Measurements from ENCODE around the gene CAMTA1.
A peak's percentile ranks its signal among the peaks of the same experiment; 100 is the strongest.

CAMTA1 gene

DNA sequence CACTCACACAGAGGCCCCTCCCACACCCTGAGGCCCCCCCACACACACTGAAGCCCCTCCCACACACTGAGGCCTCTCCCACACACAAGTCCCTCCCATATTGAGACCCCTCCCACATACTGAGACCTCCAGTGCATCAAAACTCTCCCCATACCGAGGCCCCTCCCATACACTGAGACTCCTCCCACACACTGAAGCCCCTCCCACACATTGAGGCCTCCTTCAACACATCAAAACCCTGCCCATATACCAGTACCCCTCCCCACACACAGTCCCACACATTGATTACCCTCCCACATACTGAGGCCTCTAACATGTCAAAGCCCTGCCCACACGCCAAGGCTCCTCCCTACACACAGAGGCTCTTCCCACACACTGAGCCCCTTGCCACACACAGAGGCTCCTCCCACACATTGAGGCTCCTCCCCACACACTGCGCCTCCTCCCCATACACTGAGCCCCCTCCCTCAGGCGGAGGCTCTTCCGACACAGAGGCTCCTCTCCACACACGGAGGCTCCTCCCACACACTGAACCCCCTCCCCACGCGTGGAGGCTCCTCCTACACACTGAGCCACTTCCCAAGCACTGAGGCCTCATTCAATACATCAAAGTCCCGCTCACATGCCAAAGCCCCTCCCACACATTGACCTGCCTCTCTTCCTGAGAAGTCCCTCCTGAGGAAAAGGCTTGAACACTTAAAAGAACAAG is 392.3 kb downstream of the CAMTA1 start:
- no peak for DNase-seq

DNA sequence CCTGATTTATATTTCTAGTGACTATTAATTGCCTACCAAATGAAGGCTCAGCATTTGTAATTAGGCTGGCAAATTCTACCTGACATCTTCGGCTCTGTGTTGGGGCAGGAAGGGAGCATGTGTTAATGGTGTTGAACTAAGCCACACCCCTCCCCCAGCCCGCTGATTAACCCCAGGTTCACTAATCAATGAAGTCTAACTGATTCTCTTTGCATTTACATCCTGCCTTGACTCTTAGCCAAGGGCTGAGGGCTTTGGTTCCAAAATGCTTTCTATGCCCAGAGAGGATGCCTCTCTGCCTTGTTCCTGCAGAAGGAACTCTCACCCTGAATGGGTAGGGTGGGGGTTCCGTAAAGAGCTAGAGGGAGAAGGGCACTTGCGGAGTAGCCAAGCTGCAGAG is 393.1 kb downstream of the CAMTA1 start:
- DNase-seq = no peak

DNA sequence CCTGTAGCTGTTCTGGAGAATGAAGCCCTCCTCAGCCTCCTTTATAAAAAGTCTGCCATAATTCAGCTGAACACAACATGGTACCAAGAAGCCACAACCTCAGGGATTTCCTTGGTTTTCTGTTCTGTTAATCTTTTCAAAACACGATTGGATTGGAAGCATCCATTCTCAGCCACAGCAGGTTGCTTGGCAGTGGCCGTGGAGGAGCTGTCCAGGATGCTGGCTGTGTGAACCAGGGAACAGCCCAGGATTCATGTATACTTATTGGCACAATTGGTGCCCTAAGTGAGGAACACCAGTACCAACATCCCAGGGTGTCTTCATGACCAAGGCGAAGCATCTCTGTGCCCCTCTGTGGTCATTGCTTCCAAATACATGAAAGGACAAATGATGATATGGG is 393.5 kb downstream of the CAMTA1 start:
- DNase-seq = no peak

DNA sequence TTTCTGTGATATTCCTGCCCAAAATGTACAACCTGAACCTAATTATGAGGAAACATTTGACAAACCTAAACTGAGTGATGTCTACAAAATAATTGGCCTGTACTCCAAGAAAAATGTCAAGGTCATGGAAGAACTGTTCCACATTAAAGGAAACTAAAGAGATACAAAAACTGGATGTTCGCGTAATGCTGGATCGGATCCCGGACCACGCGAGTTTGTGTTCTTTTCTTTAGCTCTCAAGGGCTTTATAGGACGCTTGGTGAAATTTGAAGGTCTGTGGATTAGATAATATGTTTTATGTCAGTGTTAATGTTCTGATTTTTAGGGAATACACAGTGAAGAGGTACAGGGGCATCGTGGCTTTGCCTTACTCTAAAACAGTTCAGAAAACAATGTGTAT is 400.5 kb downstream of the CAMTA1 start:
- no peak for DNase-seq

DNA sequence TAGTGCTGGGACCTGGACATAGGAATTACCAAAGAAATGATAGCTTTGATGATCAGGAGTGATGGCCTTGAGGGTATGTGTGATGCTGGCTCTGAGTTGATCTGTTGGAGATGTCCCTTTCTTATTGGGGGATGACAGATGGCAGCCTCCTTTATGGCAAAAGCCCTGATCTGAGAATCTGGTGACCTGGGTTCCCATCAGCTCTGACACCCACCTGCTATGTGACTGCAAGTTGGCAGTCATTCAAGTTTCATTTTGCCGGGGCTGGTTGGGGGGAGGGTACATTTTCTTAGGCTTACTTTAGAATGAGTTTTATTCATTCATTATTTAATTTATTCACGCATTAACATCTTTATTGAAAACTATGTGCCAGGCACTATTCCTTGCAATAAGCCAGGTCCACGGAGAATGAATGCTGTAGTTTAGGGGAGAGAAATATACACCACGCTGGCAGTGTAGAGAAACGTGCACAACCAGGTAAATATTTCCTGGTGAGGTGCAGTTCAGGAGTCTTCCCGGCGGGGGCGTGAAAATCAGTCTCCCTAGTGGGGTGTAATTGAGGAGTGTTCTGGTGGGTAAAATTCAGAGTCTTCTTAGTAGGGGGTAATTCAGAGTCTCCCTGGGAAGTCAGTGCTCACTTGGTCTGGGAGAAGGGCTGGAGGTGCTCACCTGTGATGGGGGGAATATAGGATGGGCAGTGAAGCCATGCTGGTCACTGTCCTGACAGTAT is 401.3 kb downstream of the CAMTA1 start:
- DNase-seq = no peak

DNA sequence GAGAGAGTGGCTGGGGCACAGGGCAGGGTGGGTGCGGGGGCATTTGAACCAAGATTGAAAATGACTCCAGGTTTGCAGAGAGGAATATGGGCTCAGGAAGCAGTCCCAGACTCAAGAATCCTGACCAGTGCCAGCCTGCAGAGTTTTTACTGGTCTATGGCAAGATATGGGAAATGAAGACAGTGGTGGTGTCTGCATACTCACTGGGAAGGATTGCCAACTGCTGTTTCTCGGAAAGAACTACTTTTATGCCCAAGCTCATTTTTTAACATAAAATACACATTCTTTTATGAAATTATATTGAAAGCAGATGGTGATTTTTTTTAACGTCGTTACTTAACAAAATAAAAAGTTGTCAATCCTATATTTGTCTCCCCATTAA is 401.8 kb downstream of the CAMTA1 start:
- no peak for DNase-seq

DNA sequence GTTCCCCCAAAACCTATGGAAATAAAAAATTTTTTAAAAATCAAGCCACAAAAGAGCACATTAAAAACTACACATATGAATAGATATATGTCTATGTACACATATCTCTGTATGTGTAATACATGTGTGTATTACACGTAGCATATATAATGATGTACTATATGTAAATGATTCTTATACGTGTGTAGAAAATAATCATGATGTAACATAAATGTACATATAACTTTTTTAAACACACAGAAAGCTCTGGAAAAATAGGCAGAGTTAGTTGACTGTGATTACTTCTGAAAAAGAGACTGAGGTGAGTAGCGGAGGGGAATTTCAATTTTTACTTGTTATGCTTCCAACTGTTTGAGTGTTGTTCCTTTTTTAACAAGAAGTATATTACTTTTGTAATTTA is 405.0 kb downstream of the CAMTA1 start:
- DNase-seq = no peak

DNA sequence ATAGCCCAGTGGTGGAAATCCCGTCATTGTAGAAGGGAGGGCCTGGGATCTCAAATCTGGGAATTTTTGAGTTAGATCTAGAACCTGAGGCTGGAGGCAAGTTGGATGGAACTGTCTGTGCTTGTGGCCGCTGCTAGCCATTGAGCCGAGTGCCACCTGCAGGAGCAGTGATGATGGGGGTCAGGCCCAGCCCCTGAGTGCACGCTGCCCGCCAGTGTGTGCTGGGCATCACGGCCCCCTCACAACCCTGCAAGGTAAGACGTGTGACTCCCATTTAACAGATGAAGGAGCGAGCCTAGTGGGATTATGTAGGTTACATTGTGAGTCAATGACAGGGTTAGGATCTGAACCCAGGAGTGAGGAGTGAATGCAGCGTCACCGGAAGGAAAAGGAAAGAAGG is 407.2 kb downstream of the CAMTA1 start:
- DNase-seq = no peak

DNA sequence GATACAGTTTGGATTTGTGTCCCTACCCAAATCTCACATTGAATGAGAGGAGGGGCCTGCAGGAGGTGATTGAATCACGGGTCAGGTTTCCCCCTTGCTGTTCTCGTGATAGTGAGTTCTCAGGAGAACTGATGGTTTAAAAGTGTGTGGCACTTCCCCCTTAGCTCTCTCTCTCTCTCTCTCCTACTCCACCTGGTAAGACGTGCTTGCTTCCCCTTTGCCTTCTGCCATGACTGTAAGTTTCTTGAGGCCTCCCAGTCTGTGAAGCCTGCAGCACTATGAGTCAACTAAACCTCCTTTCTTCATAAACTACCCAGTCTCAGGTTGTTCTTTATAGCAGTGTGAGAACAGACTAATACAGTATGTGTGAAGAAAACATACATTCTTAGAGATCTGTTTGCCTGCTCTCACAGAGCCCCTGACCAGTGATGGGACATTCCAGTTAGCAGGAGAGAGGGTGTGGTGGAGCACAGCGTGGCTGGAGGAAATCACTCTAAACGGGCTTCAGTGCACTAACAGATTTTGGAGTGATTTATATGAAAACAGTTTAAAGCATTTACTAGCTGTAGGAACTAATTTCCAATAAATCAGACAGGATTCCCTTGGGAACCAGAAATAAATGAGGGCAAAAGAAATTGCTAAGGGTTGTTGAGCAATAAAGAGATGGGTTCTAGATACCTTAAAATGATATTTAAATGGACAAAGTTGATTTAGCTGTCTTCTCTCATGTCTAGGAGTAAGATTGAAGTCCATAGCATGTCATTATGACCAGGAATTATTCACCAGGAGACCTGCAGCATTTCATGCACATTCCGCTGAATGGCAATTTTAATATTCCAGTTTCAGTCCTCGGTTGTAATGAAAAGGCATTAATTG is 411.0 kb downstream of the CAMTA1 start:
- DNase-seq = no peak

DNA sequence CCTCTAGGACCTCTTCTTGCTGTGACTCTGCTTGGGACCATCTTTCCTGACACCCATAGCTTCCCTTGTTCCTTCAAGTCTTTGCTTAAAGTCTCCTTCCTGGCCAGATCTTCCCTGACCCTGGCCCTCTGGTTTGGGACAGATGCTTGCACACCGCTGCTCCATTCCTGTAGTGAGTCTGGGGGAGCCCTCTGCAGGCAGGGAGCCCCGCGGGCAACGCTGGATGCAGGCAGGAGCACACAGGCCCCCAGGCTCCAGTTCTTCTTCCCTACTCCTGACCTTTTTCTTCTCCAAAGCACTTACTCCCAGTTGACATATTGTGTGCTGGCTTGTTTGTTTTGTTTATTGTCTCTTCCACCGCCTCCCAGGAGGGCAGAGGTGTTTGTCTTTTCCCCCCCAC is 413.4 kb downstream of the CAMTA1 start:
- no peak for DNase-seq

DNA sequence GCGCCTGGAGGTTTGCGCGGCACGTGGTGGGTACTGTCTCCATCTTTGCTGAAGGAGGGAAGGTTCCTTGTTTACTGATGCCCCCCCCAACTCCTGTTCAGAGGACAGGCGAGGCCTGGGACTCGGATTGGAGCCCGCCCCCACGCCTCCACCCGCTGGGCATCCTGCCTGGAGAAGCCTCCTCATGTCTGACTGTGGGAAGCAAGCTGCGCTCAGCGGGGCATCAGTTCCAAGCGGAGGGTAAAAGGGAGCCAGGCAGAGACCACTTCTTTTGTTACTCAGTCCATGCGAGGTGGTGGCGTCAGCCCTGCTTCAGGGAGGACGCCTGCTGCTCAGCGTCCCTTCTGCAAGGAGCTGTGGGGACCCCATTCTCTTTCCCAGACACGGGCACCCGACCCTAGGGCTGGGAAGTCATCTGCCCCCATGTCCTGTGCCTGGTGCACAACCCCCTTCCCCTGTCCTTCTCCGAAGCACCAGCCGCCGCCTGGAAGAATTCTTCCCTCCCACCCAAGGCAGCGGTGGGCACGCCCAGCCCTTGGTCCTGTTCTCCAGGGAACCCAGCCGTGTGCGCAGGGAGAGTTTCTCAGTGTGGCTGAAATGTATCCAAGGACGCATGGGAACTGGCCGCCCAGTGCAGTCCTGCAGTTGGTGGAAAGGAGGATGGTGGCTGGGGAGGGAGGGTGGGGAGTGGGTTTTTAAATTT is 414.0 kb downstream of the CAMTA1 start:
- no peak for DNase-seq

DNA sequence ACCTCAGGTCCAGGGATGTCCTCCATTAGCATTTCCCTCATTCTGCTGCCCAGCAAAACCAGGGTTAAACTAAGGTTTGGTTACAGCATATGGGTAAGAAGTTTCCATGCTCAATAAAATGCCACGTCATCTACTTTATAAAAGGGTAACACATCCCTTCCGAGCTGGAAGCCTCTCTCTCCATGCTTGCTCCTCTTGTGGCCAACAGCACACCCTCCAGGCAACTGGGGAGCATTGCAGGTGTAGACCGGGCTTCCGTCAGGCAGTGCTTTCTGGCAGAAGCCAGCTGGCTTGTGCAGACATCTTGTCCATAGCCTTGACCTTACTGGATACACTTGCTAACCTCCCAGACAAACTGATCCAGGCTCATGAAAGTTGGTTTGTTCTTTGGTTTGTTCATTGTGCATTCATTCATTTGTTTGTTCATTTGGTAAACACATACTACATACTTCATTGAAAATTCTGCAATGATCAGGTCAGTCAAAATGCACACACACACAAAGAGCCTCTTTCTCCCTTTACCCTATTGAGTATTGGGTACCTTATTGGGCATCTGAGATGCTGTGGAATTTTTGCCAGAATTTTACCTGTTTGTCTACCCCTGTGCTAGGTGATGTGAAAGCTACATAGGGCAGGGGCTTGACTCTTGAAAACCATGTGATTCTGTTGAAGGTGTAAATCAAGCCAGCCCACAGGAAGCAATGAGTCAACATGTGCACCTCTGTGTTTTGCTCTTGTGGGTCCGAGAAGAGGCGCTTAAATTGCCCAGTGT is 422.8 kb downstream of the CAMTA1 start:
- peak; percentile 3 for DNase-seq

DNA sequence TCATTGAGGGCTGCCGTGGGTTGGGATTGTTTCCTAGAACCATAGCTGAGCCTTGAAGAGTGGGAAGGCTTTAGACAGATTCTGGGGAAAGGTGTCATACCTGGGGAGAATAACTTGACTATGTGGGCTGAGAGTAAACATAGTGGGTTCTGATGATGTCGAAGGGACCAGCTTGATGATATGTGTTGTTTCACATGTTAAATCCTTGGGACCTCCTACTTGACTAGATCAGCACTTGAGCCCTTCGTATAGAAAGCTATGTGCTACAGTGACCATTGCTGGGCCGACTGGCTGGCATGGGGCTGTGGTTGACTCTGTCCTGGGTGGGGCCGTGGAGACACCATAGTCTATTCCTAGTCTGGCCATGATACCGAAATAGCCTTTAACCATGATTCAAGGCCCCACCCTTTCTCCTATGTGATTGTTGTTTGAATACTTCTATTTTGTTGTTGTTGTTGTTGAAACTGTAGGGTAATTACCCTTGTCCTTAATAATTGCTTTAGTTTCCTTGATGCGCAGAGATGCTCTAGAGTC is 423.5 kb downstream of the CAMTA1 start:
- DNase-seq = no peak

DNA sequence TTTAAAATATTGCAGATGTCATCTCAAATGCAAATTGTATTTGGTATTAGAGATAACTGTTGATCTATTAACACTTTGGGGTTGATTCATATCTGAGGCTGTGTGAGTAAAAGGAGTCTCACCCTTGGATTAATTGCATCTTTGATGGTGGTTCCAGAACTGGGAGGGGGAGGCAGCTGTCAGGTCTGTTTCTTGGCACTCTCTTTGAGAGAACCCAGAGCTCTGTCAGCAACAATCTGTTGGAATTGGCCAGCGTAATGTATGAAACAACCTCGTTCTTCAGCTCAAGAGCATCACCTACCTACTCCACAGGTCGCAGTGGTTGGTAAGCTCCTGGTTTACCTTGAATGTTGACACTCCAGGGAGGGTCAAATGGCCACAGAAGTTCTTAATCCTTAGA is 424.1 kb downstream of the CAMTA1 start:
- no peak for DNase-seq

DNA sequence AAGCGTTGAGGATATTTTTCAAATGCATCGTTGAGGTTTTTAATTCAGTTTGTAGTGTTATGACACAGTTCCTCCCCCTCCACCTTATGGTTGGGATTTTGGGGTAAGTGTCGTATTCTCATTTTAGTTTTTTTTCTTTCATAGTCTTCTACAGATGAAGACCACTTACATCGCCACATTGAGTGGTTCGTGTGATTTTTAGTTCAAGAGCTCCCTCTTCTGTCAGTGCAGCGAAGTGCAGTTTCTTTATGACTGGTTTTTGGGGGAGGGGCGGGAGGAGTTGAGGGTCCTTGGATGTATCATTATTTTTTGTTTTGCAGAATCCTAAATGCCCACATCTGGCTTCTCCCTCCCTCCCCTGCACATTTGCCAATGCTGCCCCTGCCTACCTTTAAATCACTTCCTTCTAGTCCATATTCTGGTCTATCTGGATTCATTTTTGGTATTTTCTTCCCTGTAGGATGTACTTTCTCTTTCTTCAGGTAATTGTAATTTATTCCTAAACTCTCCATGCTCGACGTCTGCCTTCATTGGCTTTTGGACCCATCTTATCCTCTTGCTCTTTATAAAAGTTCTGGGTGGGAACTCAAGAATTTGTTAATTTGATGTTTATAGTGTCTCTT is 433.1 kb downstream of the CAMTA1 start:
- no peak for DNase-seq

DNA sequence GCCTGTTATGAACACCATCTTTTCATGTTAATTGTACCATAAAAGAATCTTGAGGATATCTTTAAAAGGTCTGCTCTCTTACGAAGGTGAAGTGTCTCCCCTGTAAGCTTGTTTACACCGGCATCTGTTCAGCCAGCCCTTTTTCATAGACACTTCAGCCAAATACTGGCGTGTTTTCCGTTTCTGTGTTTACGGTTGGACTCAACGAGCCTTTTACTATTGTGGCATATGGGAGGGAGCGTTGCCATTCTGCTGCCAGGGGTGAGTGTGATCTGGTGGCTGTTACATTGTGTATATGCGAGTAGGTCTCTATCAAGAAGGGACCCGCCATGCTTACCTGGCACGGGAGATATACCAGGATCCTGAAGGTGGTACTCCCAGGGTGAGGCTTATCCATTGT is 433.8 kb downstream of the CAMTA1 start:
- no peak for DNase-seq

DNA sequence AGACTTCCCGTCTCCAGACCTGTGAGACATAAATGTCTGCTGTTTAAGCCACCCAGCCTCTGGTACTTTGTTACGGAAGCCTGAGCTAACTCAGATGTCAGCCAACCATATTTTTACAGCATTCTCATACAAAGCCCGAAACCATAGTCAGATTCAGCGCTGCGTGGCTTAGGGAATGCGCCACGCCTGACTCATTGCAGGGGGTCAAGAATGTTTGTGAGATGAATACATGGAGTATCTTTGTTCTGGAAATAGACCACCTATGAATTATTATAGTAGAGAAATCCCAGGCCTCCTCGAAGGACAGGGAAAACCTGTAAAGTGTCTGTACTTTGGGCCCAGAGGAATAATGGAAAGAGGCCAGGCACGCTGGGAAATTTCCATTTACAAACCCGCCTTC is 434.8 kb downstream of the CAMTA1 start:
- DNase-seq = no peak

DNA sequence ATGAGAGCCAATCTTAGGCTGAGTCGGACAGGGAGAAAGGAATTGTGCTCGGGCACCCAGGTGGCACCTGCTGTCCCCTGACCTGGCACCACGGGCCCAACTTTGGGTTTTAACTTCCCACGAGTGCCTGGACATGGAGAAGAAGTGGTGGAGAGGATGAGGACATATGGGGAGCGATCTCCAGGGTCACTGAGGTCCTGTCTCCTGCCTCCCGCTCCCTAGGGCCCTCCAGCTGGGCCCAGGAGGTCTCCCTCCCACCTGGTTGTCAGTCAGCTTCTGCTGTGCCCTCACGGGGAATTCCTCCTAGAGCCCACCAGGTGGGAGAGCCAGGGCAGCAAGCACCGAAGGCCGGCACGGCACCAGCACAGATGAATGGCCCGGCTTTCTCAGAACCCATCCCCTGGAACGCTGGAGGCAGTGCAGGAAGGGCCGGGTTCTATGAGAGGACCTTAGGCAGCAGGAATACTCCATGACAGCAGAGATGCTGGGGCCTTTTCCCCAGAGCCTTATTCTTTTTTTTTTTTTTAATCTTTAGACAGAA is 435.5 kb downstream of the CAMTA1 start:
- DNase-seq = no peak

DNA sequence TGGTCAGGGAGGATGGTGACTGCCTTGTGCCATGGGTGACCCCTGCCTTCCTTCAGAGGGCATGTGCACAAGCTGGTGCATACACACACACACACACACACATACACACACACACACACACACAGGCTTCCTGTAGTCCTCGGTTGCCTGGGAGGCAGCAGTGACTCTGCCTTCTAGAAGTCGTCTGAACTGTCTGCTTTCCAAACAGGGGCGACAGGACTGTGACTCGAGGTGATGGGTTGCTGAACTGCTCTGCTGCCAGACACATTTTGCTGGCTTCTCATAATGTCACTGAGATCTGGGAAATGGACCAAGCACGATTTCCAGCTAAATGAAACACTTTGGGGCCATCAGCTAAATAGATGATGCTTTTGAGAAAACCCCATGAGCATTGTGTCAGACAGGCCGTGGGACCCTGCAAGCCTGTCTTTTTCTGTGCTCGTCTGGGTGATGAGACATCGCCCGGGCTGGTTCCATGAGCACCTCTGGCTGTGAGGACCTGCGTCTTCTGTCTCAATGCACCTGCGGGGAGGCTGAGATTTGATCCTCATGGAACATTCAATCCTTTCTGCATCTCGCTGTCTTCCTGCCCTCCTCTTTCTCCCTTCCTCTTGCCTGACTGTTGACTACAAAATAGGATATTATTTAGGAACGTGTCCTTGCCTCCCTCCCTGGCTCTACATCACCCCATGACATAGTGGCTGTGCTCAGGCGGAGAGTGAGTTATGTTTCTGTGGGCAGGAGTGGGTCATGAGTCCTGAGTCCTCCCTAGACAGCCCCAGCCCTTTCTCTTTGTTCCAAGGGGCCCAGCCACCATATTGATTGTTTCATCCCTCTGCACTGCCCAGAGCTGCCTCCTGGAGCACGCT is 436.8 kb downstream of the CAMTA1 start:
- no peak for DNase-seq

DNA sequence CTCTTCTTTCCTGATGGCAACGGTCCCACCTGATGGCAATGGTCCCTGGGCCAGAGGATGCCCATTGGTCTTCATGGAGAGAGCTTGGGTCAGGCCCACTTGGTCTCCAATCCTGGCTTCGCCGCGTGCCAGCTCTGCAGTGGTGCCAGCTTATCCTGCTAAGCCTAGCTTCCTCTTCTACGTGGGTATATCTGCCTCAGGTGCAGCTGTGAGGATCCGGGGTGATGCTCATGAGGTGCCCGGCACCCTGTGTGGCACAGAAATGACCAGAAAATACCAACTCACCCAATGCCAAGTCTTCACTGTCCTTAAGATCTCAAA is 437.4 kb downstream of the CAMTA1 start:
- DNase-seq = no peak

Measured in GF-D8 (cell line).